Measurements from ENCODE around the gene ATG13.
A peak's percentile ranks its signal among the peaks of the same experiment; 100 is the strongest.
"Not testable (repeated sequence)": the region's sequence is repeated elsewhere in the genome, so short reads cannot be mapped to it uniquely, and the experiment has no call there.

ATG13 gene

GRCh38 chr11:46658259-46658658 lies 40.9 kb downstream of the ATG13 start:
- H3K4me1 Mint-ChIP-seq: no peaks in the 10 kb centered on the region
- DNase-seq (no peak), ATAC-seq (no peak)
- H3K4me3 Mint-ChIP-seq: no peak overlapping the region
- no peaks in the 10 kb centered on the region for H3K9me3 Mint-ChIP-seq
- no peaks in the 10 kb centered on the region for H3K27me3 Mint-ChIP-seq
- peak overlapping the region in 1 of 2 donors; percentile 76 for H3K27ac Mint-ChIP-seq

- Mint-ChIP-seq H3K27me3 (no peaks in the 10 kb centered on the region), H3K4me1 (no peaks in the 10 kb centered on the region), H3K27ac (no peak overlapping the region), H3K4me3 (no peak overlapping the region), H3K9me3 (no peaks in the 10 kb centered on the region)
- ATAC-seq: no peak
- no peak for DNase-seq
Observed at GRCh38 chr11:46659908-46660307, 42.6 kb downstream of the ATG13 start.

- Mint-ChIP-seq H3K9me3 (no peaks in the 10 kb centered on the region), H3K27me3 (no peaks in the 10 kb centered on the region), H3K27ac (no peak overlapping the region), H3K4me1 (no peaks in the 10 kb centered on the region), H3K4me3 (no peak overlapping the region)
- DNase-seq (no peak), ATAC-seq (no peak)
Observed at GRCh38 chr11:46661836-46662235, 44.5 kb downstream of the ATG13 start.

- H3K27me3 Mint-ChIP-seq: no peaks in the 10 kb centered on the region
- no peaks in the 10 kb centered on the region for H3K4me1 Mint-ChIP-seq
- no peak for ATAC-seq
- no peak for DNase-seq
- H3K27ac Mint-ChIP-seq: no peak overlapping the region
- H3K9me3 Mint-ChIP-seq: no peaks in the 10 kb centered on the region
- H3K4me3 Mint-ChIP-seq: no peak overlapping the region
Observed at GRCh38 chr11:46662366-46662765, 45.0 kb downstream of the ATG13 start.

- Mint-ChIP-seq H3K4me1 (no peaks in the 10 kb centered on the region), H3K27ac (peak overlapping the region in 1 of 2 donors; percentile 69), H3K4me3 (no peak overlapping the region), H3K27me3 (no peaks in the 10 kb centered on the region), H3K9me3 (no peaks in the 10 kb centered on the region)
- ATAC-seq (no peak), DNase-seq (no peak)
Observed at GRCh38 chr11:46663277-46663940, 46.1 kb downstream of the ATG13 start.

GRCh38 chr11:46664612-46665011 lies 47.3 kb downstream of the ATG13 start:
- H3K27ac Mint-ChIP-seq: no peak overlapping the region
- H3K9me3 Mint-ChIP-seq: no peaks in the 10 kb centered on the region
- no peaks in the 10 kb centered on the region for H3K27me3 Mint-ChIP-seq
- no peak for ATAC-seq
- no peak overlapping the region for H3K4me3 Mint-ChIP-seq
- DNase-seq: no peak
- peaks cover 4% of the 10 kb centered on the region for H3K4me1 Mint-ChIP-seq

GRCh38 chr11:46665356-46665755 lies 48.0 kb downstream of the ATG13 start:
- no peak overlapping the region for H3K27ac Mint-ChIP-seq
- no peaks in the 10 kb centered on the region for H3K27me3 Mint-ChIP-seq
- no peak overlapping the region for H3K4me3 Mint-ChIP-seq
- no peaks in the 10 kb centered on the region for H3K9me3 Mint-ChIP-seq
- ATAC-seq (no peak), DNase-seq (no peak)
- H3K4me1 Mint-ChIP-seq: peaks cover 11% of the 10 kb centered on the region

GRCh38 chr11:46666516-46666915 lies 49.2 kb downstream of the ATG13 start:
- peaks cover 23% of the 10 kb centered on the region for H3K4me1 Mint-ChIP-seq
- ATAC-seq (no peak), DNase-seq (no peak)
- H3K27ac Mint-ChIP-seq: peak overlapping the region; percentile 19 to 21
- H3K27me3 Mint-ChIP-seq: no peaks in the 10 kb centered on the region
- no peak overlapping the region for H3K4me3 Mint-ChIP-seq
- no peaks in the 10 kb centered on the region for H3K9me3 Mint-ChIP-seq

- ATAC-seq: no peak
- no peak overlapping the region for H3K4me3 Mint-ChIP-seq
Observed at GRCh38 chr11:46667043-46667481, 49.7 kb downstream of the ATG13 start.

GRCh38 chr11:46668480-46669085 lies 51.2 kb downstream of the ATG13 start:
- Mint-ChIP-seq H3K27ac (no peak overlapping the region), H3K27me3 (no peaks in the 10 kb centered on the region), H3K4me1 (peaks cover 43% of the 10 kb centered on the region), H3K9me3 (no peaks in the 10 kb centered on the region), H3K4me3 (no peak overlapping the region)
- ATAC-seq: no peak
- DNase-seq: no peak

More at GRCh38 chr11:46667043-46667481, 49.7 kb downstream of the ATG13 start:
- Mint-ChIP-seq H3K27me3 (no peaks in the 10 kb centered on the region), H3K9me3 (no peaks in the 10 kb centered on the region), H3K27ac (peak overlapping the region in 1 of 2 donors; percentile 19), H3K4me1 (peaks cover 28% of the 10 kb centered on the region)
- no peak for DNase-seq

GRCh38 chr11:46669711-46670139 lies 52.4 kb downstream of the ATG13 start:
- no peak for DNase-seq
- H3K4me3 Mint-ChIP-seq: no peak overlapping the region
- no peak for ATAC-seq
- peaks cover 55% of the 10 kb centered on the region for H3K4me1 Mint-ChIP-seq
- H3K9me3 Mint-ChIP-seq: no peaks in the 10 kb centered on the region
- peak overlapping the region; percentile 29 to 31 for H3K27ac Mint-ChIP-seq
- H3K27me3 Mint-ChIP-seq: no peaks in the 10 kb centered on the region

- H3K27me3 Mint-ChIP-seq, DNase-seq, ATAC-seq, H3K9me3 Mint-ChIP-seq, H3K27ac Mint-ChIP-seq: not testable (repeated sequence)
- H3K4me3 Mint-ChIP-seq: peak overlapping the region in 1 of 2 donors; percentile 35
- peaks cover 63% of the 10 kb centered on the region for H3K4me1 Mint-ChIP-seq
Observed at GRCh38 chr11:46670521-46670920, 53.2 kb downstream of the ATG13 start.

- no peak for DNase-seq
- no peak for ATAC-seq
- Mint-ChIP-seq H3K9me3 (no peaks in the 10 kb centered on the region), H3K4me3 (peak overlapping the region in 1 of 2 donors; percentile 34), H3K27ac (peak overlapping the region; percentile 54 to 95), H3K4me1 (peaks cover 74% of the 10 kb centered on the region), H3K27me3 (no peaks in the 10 kb centered on the region)
Observed at GRCh38 chr11:46671958-46672315, 54.6 kb downstream of the ATG13 start.

GRCh38 chr11:46672381-46672839 lies 55.1 kb downstream of the ATG13 start:
- Mint-ChIP-seq H3K4me1 (peaks cover 79% of the 10 kb centered on the region), H3K27ac (peak overlapping the region; percentile 54 to 95), H3K4me3 (no peak overlapping the region), H3K27me3 (no peaks in the 10 kb centered on the region), H3K9me3 (no peaks in the 10 kb centered on the region)
- ATAC-seq: no peak
- DNase-seq: no peak

- H3K4me1 Mint-ChIP-seq: peaks cover 91% of the 10 kb centered on the region
- DNase-seq (no peak), ATAC-seq (no peak)
- H3K27me3 Mint-ChIP-seq: no peaks in the 10 kb centered on the region
- H3K27ac Mint-ChIP-seq: peak overlapping the region in 1 of 2 donors; percentile 91
- H3K9me3 Mint-ChIP-seq: no peaks in the 10 kb centered on the region
- no peak overlapping the region for H3K4me3 Mint-ChIP-seq
Observed at GRCh38 chr11:46673713-46674462, 56.5 kb downstream of the ATG13 start.

Measured in stimulated activated naive CD8-positive, alpha-beta T cell treated with anti-CD3 and anti-CD28 coated beads, Interleukin-15, amount 100 ng/mL, for 72 hours (primary cell).